Bronchial epithelial cell (primary cell): ENCODE data around the gene F10. TPM values are rescaled to one million over a fixed set of nuclear protein-coding genes. Genes with fewer than 3 reads are reported as not detected.

Source experiments
- DNase-seq: peaks from one replicate; pipeline ENCODE4 v3.0.0-alpha.2; 2010; ENCODE audit warnings: low read depth
- FAIRE-seq: peaks from 2 replicates; lab custom pipeline; 2011; peaks lifted over from hg19 to GRCh38; lab: Jason Lieb, UNC
- H3K27me3 ChIP-seq: 2 replicates; pipeline ENCODE4 v1.5.1; 2011; ENCODE audit warnings: low read length; ENCODE audit not compliant: control insufficient read depth, insufficient read depth
- H3K36me3 ChIP-seq: 2 replicates; pipeline ENCODE4 v1.5.1; 2011; ENCODE audit warnings: low read length; ENCODE audit not compliant: control insufficient read depth, insufficient read depth
- H3K4me3 ChIP-seq: 2 replicates; pipeline ENCODE4 v1.5.1; 2011; ENCODE audit warnings: mild to moderate bottlenecking, low read depth, low read length, control low read depth
- total RNA-seq: library from RNA; depleted of rRNA; stranded (reverse); fragments of >200 nt; gene quantifications from 2 replicates; pipeline ENCODE4 v1.2.1, GENCODE V29; 2014
- TF ChIP-seq, protein P1 (sequence below): IDR thresholded peaks from 2 replicates; pipeline ENCODE4 v1.5.1; 2011; ENCODE audit warnings: mild to moderate bottlenecking, moderate library complexity, low read length, control low read depth, inconsistent platforms; ENCODE audit not compliant: insufficient read depth, severe bottlenecking

The F10 gene
- total RNA-seq, 1 donor from 2014 or later, result 0.26 TPM

DNA sequence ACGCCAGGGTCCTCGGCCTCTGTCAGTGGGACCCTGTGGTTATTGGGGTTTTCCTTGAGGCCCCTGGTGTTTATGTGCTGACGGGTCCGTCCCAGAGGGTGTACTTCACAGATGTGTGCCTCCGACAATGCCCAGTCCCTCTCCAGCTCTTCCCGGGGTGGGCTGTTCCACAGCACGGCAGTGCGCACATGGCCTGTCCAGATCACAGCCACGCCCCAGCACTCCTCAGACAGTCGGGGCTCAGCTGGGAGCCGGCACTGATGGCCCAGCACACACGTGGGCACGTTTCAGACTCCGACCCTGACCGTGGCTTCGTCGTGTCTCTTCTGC, 33.9 kb upstream of the F10 start:
- Histone ChIP-seq H3K36me3 (no peaks in the 10 kb centered on the region), H3K27me3 (no peaks in the 10 kb centered on the region), H3K4me3 (no peak overlapping the region)
- DNase-seq (no peak), FAIRE-seq (no peak)
- TF ChIP-seq, protein P1, sequence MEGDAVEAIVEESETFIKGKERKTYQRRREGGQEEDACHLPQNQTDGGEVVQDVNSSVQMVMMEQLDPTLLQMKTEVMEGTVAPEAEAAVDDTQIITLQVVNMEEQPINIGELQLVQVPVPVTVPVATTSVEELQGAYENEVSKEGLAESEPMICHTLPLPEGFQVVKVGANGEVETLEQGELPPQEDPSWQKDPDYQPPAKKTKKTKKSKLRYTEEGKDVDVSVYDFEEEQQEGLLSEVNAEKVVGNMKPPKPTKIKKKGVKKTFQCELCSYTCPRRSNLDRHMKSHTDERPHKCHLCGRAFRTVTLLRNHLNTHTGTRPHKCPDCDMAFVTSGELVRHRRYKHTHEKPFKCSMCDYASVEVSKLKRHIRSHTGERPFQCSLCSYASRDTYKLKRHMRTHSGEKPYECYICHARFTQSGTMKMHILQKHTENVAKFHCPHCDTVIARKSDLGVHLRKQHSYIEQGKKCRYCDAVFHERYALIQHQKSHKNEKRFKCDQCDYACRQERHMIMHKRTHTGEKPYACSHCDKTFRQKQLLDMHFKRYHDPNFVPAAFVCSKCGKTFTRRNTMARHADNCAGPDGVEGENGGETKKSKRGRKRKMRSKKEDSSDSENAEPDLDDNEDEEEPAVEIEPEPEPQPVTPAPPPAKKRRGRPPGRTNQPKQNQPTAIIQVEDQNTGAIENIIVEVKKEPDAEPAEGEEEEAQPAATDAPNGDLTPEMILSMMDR, result no peak

DNA sequence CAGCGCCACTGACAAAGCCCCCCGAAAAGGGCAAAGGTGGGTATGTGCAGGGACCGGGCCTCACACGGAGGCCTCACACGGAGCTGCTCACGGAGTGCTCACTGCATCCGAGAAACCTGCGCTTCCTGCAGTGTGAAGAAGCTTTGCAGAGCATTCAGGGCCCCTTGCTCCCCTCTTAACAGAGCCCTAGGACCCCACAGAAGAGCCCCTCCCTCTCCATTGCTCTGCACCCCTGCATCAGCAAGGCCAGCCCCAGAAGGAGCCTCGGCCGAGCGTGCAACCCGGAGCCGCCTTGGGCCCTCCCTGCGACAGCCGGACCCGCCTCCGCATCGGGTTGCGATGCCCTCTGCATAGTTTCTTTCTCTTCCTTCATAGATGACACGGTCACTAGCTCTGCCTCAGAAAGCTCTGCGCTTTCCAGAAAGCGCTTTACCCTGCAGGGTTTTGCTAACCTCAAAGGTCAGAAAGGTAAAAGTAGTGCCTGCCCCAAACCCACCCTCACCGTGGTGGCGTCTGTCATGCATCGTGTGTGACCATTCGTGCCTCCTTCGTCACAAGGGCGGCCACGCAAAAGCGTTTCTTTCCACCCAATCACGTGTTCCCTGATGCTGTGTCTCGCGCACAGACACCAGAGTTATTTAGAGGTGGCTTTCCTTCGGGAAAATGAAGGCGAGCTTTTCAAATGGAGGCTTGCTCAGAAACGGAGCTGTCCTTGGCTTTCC, 32.7 kb upstream of the F10 start:
- no peak for FAIRE-seq
- Histone ChIP-seq H3K4me3 (no peak overlapping the region), H3K27me3 (no peaks in the 10 kb centered on the region), H3K36me3 (no peaks in the 10 kb centered on the region)
- DNase-seq, result no peak
- TF ChIP-seq, protein P1, result no peak

DNA sequence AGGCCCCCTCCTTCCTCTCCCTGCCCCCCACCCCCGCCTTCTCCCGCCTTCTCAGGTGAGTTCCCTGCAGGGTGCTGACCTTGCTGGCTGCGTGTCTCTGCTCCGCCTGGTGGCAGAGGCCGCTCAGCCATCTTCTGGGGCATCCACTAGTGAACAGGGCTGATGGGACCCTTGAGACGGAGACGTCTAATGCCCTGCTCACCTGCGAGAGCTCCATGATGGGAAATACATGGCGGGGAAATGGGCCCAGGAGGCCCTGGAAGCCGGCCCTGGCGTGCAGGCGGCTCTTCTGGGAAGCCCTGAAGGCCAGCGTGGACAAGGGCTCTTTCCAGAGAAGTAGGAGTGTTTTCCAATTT, 32.2 kb upstream of the F10 start:
- TF ChIP-seq, protein P1, result no peak
- Histone ChIP-seq H3K27me3 (no peaks in the 10 kb centered on the region), H3K4me3 (no peak overlapping the region), H3K36me3 (no peaks in the 10 kb centered on the region)
- DNase-seq, result no peak
- no peak for FAIRE-seq

DNA sequence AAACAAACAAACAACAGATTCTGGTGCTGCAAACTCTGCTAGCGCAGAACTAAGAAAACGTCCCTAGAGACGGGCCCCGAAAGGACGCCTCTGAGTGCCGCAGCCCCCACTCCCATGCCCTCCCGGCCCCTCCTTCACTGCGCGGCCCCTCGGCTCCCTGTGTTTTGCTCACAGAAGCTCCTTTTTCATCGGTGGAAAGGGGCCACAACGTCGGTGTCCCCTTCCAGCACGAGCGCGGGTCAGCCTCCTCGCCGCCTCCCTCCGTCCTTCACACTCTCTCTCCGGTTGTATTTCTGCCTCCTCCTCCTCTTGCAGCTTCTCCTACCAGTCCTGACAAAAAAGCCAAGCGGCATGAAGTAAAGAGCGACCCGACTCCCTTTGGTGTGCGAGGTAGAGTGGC, 31.8 kb upstream of the F10 start:
- no peak overlapping the region for H3K4me3 ChIP-seq
- no peaks in the 10 kb centered on the region for H3K27me3 ChIP-seq
- no peak for FAIRE-seq
- no peak for DNase-seq
- no peaks in the 10 kb centered on the region for H3K36me3 ChIP-seq
- TF ChIP-seq, protein P1, result no peak

DNA sequence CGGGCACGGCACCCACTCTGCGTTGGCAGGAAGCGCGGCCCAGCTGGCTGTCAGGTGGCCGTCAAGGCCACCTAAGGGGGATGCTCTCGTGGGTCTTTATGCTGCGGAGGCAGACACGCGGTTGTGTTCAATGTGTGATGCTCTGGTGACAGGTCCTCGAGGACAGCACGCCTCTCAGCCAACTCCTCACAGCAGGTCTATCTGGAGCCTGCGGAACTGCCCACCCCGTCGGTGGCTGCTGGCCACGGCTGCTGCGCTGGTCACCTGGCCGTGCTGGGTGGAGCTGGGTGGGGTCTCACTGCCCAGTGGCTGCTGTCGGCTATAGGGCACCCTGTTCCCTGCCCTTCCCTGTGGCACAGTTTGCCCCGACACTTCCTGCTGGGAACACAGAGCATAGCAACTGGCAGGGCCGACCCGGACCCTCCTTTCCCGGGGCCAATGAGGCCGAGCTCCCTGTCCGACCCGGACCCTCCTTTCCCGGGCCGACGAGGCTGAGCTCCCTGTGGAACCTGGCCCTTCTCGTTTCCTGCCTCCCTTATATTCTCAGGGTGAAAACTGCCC, 31.3 kb upstream of the F10 start:
- DNase-seq, result no peak
- Histone ChIP-seq H3K4me3 (no peak overlapping the region), H3K27me3 (no peaks in the 10 kb centered on the region), H3K36me3 (no peaks in the 10 kb centered on the region)
- FAIRE-seq, result no peak
- TF ChIP-seq, protein P1, result no peak
